ENCODE measurements around the gene NRG3.
A peak's percentile ranks its signal among the peaks of the same experiment; 100 is the strongest.

Gene NRG3

GRCh38 chr10:82136103-82136502 lies 261.1 kb downstream of the NRG3 start:
- no peak for DNase-seq

GRCh38 chr10:82144153-82144552 lies 269.2 kb downstream of the NRG3 start:
- DNase-seq = no peak

GRCh38 chr10:82148764-82149163 lies 273.8 kb downstream of the NRG3 start:
- no peak for DNase-seq

GRCh38 chr10:82149674-82150073 lies 274.7 kb downstream of the NRG3 start:
- no peak for DNase-seq

GRCh38 chr10:82150123-82150900 lies 275.3 kb downstream of the NRG3 start:
- peak; percentile 2 for DNase-seq

GRCh38 chr10:82160307-82160706 lies 285.3 kb downstream of the NRG3 start:
- no peak for DNase-seq

GRCh38 chr10:82161264-82161663 lies 286.3 kb downstream of the NRG3 start:
- no peak for DNase-seq

- no peak for DNase-seq
These were observed 287.7 kb downstream of the NRG3 start for GRCh38 chr10:82162549-82163195.

- no peak for DNase-seq
These were observed 296.9 kb downstream of the NRG3 start for GRCh38 chr10:82171899-82172298.

GRCh38 chr10:82176587-82176986 lies 301.6 kb downstream of the NRG3 start:
- no peak for DNase-seq

GRCh38 chr10:82190432-82191260 lies 315.7 kb downstream of the NRG3 start:
- DNase-seq = no peak

- no peak for DNase-seq
These were observed 316.7 kb downstream of the NRG3 start for GRCh38 chr10:82191653-82192052.

- no peak for DNase-seq
These were observed 317.7 kb downstream of the NRG3 start for GRCh38 chr10:82192665-82193064.

- no peak for DNase-seq
These were observed 319.4 kb downstream of the NRG3 start for GRCh38 chr10:82194419-82194818.

GRCh38 chr10:82206831-82207230 lies 331.8 kb downstream of the NRG3 start:
- DNase-seq = no peak

- DNase-seq = no peak
These were observed 333.7 kb downstream of the NRG3 start for GRCh38 chr10:82208726-82209125.

- DNase-seq = no peak
These were observed 335.3 kb downstream of the NRG3 start for GRCh38 chr10:82210331-82210730.

GRCh38 chr10:82211346-82211745 lies 336.4 kb downstream of the NRG3 start:
- DNase-seq = no peak

- DNase-seq = no peak
These were observed 337.8 kb downstream of the NRG3 start for GRCh38 chr10:82212753-82213152.

GRCh38 chr10:82213784-82214183 lies 338.8 kb downstream of the NRG3 start:
- DNase-seq = no peak

- no peak for DNase-seq
These were observed 346.1 kb downstream of the NRG3 start for GRCh38 chr10:82221056-82221455.

- no peak for DNase-seq
These were observed 346.7 kb downstream of the NRG3 start for GRCh38 chr10:82221601-82222149.

- DNase-seq = no peak
These were observed 353.7 kb downstream of the NRG3 start for GRCh38 chr10:82228701-82229100.

All from hematopoietic multipotent progenitor cell treated with erythropoietin and hydrocortisone succinate and interleukin-3 and kit ligand, for 8 days (in vitro differentiated cells).